GM20431 (cell line): ENCODE measurements around the gene PLEKHH3.
"Not testable (repeated sequence)": the region's sequence is repeated elsewhere in the genome, so short reads cannot be mapped to it uniquely, and the experiment has no call there.

ENCODE experiments used
- in situ Hi-C: fragments of 300-500 bp; cut with MseI, MboI; formaldehyde crosslinking; loops from one replicate; pipeline ENCODE4 v1.15.0; 2020; ENCODE audit warnings: low sequenced_read_pairs; ENCODE audit not compliant: unreplicated experiment

PLEKHH3 gene

GRCh38 chr17:42647778-42648177 is 29.0 kb downstream of the PLEKHH3 start:
- in situ Hi-C loops: no loop called here

- in situ Hi-C loops: no loop called here
These were observed 34.5 kb downstream of the PLEKHH3 start for GRCh38 chr17:42642336-42642735.

- in situ Hi-C loops: no loop called here
These were observed 36.7 kb downstream of the PLEKHH3 start for GRCh38 chr17:42640121-42640520.

GRCh38 chr17:42639525-42640113 is 37.2 kb downstream of the PLEKHH3 start:
- in situ Hi-C loops: no loop called here

- in situ Hi-C loops: no loop called here
These were observed 43.8 kb downstream of the PLEKHH3 start for GRCh38 chr17:42632949-42633444.

- in situ Hi-C loops: no loop called here
These were observed 47.3 kb downstream of the PLEKHH3 start for GRCh38 chr17:42629411-42630009.

GRCh38 chr17:42627032-42627764 is 49.6 kb downstream of the PLEKHH3 start:
- in situ Hi-C loops: not testable (repeated sequence)

- in situ Hi-C loops: no loop called here
These were observed 52.8 kb downstream of the PLEKHH3 start for GRCh38 chr17:42623732-42624596.

- in situ Hi-C loops: no loop called here
These were observed 53.5 kb downstream of the PLEKHH3 start for GRCh38 chr17:42623271-42623670.

- in situ Hi-C loops: not testable (repeated sequence)
These were observed 54.8 kb downstream of the PLEKHH3 start for GRCh38 chr17:42621987-42622386.

- in situ Hi-C loops: no loop called here
These were observed 58.2 kb downstream of the PLEKHH3 start for GRCh38 chr17:42618442-42619150.

GRCh38 chr17:42617956-42618431 is 58.8 kb downstream of the PLEKHH3 start:
- in situ Hi-C loops: no loop called here
